CD14-positive monocyte (primary cell): ENCODE data around the gene RAB27A. TPM values are rescaled to one million over a fixed set of nuclear protein-coding genes. Genes with fewer than 3 reads are reported as not detected.
A peak's percentile ranks its signal among the peaks of the same experiment; 100 is the strongest.
"Not testable (repeated sequence)": the region's sequence is repeated elsewhere in the genome, so short reads cannot be mapped to it uniquely, and the experiment has no call there.

Experiments used
- DNase-seq, 3 donors: peaks; one replicate each; pipeline ENCODE4 v3.0.0-alpha.2; 2011 to 2022
- H2AFZ ChIP-seq: 2 replicates; pipeline ENCODE4 v1.6.0; 2012; ENCODE audit warnings: mild to moderate bottlenecking, low read depth, low read length, inconsistent platforms; ENCODE audit not compliant: insufficient read depth, poor library complexity, severe bottlenecking
- H3K27ac ChIP-seq, 2 donors: 1 replicate in 1 of 2; 2 replicates in 1 of 2; pipeline ENCODE4 v1.5.1; 2012 to 2013; ENCODE audit warnings: low read length in 2 of 2, control low read depth in 1 of 2, inconsistent platforms in 1 of 2, low read depth in 1 of 2, mild to moderate bottlenecking in 1 of 2
- H3K27me3 ChIP-seq, 2 donors: one replicate each; pipeline versions ENCODE4 v1.6.0 to v1.6.1; 2011 to 2013; ENCODE audit warnings: low read length in 2 of 2; ENCODE audit not compliant: control insufficient read depth in 2 of 2, insufficient read depth in 2 of 2
- H3K36me3 ChIP-seq, 2 donors: replicated peaks in 1 of 2; 1 replicate in 1 of 2; 2 replicates in 1 of 2; pipeline versions ENCODE4 v1.5.1 to v1.6.1; 2012 to 2013; ENCODE audit warnings: low read length in 2 of 2, control low read depth in 1 of 2, inconsistent platforms in 1 of 2, mild to moderate bottlenecking in 1 of 2; ENCODE audit not compliant: insufficient read depth in 2 of 2, control insufficient read depth in 1 of 2
- H3K4me1 ChIP-seq, 2 donors: 1 replicate in 1 of 2; 2 replicates in 1 of 2; pipeline versions ENCODE4 v1.5.1 to v1.6.1; 2012 to 2013; ENCODE audit warnings: low read length in 2 of 2, control low read depth in 1 of 2, inconsistent platforms in 1 of 2, mild to moderate bottlenecking in 1 of 2, moderate library complexity in 1 of 2; ENCODE audit not compliant: insufficient read depth in 2 of 2, control insufficient read depth in 1 of 2
- H3K4me2 ChIP-seq: replicated peaks from 2 replicates; pipeline ENCODE3; 2012; ENCODE audit warnings: low read length, moderate library complexity, mild to moderate bottlenecking; ENCODE audit not compliant: poor library complexity, severe bottlenecking; ENCODE audit errors: extremely low read depth
- H3K4me3 ChIP-seq, 3 experiments: fragments of 200-600 bp in 1 of 3; sonication (generic) in 1 of 3; replicated peaks in 1 of 3; 1 replicate in 2 of 3; 2 replicates in 1 of 3; pipeline ENCODE4 v1.5.1; 2011 to 2013; ENCODE audit warnings: low read length in 3 of 3, mild to moderate bottlenecking in 3 of 3, control low read depth in 2 of 3, low read depth in 2 of 3, inconsistent platforms in 1 of 3, moderate library complexity in 1 of 3
- H3K79me2 ChIP-seq: 2 replicates; pipeline ENCODE4 v1.6.0; 2012; ENCODE audit warnings: mild to moderate bottlenecking, control low read depth, inconsistent platforms, low read length, moderate library complexity; ENCODE audit not compliant: insufficient read depth
- H3K9ac ChIP-seq: 2 replicates; pipeline ENCODE4 v1.6.0; 2017; ENCODE audit warnings: low read length, mild to moderate bottlenecking; ENCODE audit not compliant: insufficient read depth, poor library complexity, severe bottlenecking
- H3K9me3 ChIP-seq, 2 donors: replicated peaks in 1 of 2; 1 replicate in 1 of 2; 2 replicates in 1 of 2; pipeline versions ENCODE4 v1.5.1 to v1.6.1; 2012 to 2013; ENCODE audit warnings: low read length in 2 of 2, control low read depth in 1 of 2; ENCODE audit not compliant: control insufficient read depth in 1 of 2, insufficient read depth in 1 of 2
- H4K20me1 ChIP-seq: 2 replicates; pipeline ENCODE4 v1.6.0; 2012; ENCODE audit warnings: mild to moderate bottlenecking, low read length, control low read depth, moderate library complexity; ENCODE audit not compliant: insufficient read depth
- H3K27ac Mint-ChIP-seq, 7 donors: one replicate each; pipeline ENCODE4 v1.8.0; 2020; ENCODE audit warnings: mild to moderate bottlenecking in 7 of 7, mixed read lengths in 7 of 7, moderate library complexity in 6 of 7, inconsistent platforms in 2 of 7
- H3K27me3 Mint-ChIP-seq, 3 donors: one replicate each; pipeline ENCODE4 v1.8.0; 2021 to 2022; ENCODE audit warnings: low read depth in 3 of 3, mild to moderate bottlenecking in 3 of 3, mixed read lengths in 3 of 3, moderate library complexity in 3 of 3, inconsistent platforms in 1 of 3
- H3K36me3 Mint-ChIP-seq, 2 donors: one replicate each; pipeline ENCODE4 v1.8.0; 2020; ENCODE audit warnings: mixed read lengths in 2 of 2, inconsistent platforms in 1 of 2, mild to moderate bottlenecking in 1 of 2
- H3K4me1 Mint-ChIP-seq: one replicate; pipeline ENCODE4 v1.8.0; 2020; ENCODE audit warnings: mild to moderate bottlenecking, mixed read lengths
- H3K4me3 Mint-ChIP-seq, 2 donors: one replicate each; pipeline ENCODE4 v1.8.0; 2020; ENCODE audit warnings: mild to moderate bottlenecking in 2 of 2, mixed read lengths in 2 of 2, moderate library complexity in 1 of 2
- H3K9me3 Mint-ChIP-seq, 7 donors: one replicate each; pipeline ENCODE4 v1.8.0; 2020 to 2022; ENCODE audit warnings: mixed read lengths in 7 of 7, mild to moderate bottlenecking in 6 of 7, moderate library complexity in 6 of 7, inconsistent platforms in 2 of 7
- WGBS: methylation state at CpG from one replicate; pipeline ENCODE4 v1.1.5; 2013; ENCODE audit warnings: missing lambda C conversion rate; ENCODE audit not compliant: insufficient coverage; 5-methylcytosine and 5-hydroxymethylcytosine counted together
- intact Hi-C, 2 donors: fragments of 100-400 bp; cut with micrococcal nuclease; formaldehyde crosslinking; loops; one replicate each; pipeline versions ENCODE4 v1.15.0 to v1.15.1; 2023
- polyA plus RNA-seq, 3 donors: library from polyadenylated mRNA; depleted of rRNA in 1 of 3; unstranded in 2 of 3; stranded (reverse) in 1 of 3; fragments of 300-500 nt in 2 of 3; fragments of >200 nt in 1 of 3; fragmentation: Illumina TruSeq in 2 of 3; gene quantifications; 1 replicate in 2 of 3; 2 replicates in 1 of 3; pipeline ENCODE4 v1.2.3, GENCODE V29; 2012 to 2021
- TF ChIP-seq, protein P1 (sequence below): fragments of 200-600 bp; IDR thresholded peaks from one replicate; pipeline ENCODE4 v1.8.0; 2022; ENCODE audit warnings: antibody characterized with exemption, mild to moderate bottlenecking

RAB27A gene
- polyA plus RNA-seq, 3 donors, result 70.1 to 159 (median 135) TPM

DNA sequence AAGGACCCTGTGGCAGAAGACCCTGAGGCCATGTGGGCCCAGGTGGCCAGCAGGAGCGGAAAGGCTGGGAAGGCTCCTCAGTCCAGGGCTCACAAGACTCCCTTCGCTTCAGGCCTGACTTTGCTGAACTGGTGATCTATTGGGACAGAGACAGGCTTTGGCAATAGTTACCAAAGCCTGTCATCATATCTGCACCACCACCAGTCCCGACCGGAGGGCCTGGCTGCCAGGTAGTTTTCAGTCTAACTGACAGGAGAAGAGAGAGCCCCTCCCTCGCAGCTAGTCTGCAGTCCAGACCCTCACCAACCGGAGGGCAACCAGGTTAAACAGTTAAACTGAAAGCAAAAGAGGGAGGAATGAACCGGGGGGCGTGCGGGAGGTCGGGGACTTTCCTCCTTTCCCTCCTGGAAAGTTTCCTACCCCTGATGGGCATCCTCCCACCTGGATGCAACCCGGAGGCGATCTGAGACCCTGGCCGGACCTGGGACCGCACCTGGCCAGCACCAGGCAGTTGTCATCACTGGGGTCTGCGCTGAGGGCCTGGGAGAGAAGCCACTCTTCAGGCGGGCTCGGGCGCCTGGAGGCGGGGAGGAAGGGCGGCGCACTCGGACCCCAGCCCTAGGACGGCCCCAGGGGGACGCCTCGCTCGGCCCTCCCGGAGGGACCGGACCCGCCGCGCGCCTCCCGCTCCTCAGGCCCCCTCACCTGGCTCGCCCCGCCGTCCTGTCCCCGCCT, 435 bp downstream of the RAB27A start:
- no peaks in the 10 kb centered on the region for H3K27me3 ChIP-seq
- intact Hi-C loops, result loop anchor here in 1 of 2 donors (5.0 kb wide), 1 partner anchor 37 kb away; no protein-coding TSS in a partner anchor
- peaks cover 61% of the 10 kb centered on the region for H3K79me2 ChIP-seq
- peaks cover 17 to 26% of the 10 kb centered on the region in 2 donors for H3K36me3 Mint-ChIP-seq
- H3K4me1 ChIP-seq, result peaks cover 51 to 65% of the 10 kb centered on the region in 2 donors
- no peaks in the 10 kb centered on the region for H4K20me1 ChIP-seq
- no peaks in the 10 kb centered on the region for H3K9me3 Mint-ChIP-seq
- H3K36me3 ChIP-seq, result no peaks in the 10 kb centered on the region
- H3K9ac ChIP-seq, result peak overlapping the region; percentile 98
- DNase-seq, result peak; percentile 54 to 76 (median 74)
- TF ChIP-seq, protein P1, sequence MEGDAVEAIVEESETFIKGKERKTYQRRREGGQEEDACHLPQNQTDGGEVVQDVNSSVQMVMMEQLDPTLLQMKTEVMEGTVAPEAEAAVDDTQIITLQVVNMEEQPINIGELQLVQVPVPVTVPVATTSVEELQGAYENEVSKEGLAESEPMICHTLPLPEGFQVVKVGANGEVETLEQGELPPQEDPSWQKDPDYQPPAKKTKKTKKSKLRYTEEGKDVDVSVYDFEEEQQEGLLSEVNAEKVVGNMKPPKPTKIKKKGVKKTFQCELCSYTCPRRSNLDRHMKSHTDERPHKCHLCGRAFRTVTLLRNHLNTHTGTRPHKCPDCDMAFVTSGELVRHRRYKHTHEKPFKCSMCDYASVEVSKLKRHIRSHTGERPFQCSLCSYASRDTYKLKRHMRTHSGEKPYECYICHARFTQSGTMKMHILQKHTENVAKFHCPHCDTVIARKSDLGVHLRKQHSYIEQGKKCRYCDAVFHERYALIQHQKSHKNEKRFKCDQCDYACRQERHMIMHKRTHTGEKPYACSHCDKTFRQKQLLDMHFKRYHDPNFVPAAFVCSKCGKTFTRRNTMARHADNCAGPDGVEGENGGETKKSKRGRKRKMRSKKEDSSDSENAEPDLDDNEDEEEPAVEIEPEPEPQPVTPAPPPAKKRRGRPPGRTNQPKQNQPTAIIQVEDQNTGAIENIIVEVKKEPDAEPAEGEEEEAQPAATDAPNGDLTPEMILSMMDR, result no peak
- H3K27ac Mint-ChIP-seq, result peak overlapping the region; percentile 93 to 99 (median 98)
- no peaks in the 10 kb centered on the region for H3K27me3 Mint-ChIP-seq
- under 1% methylated on average over 33 of the region's 37 CpGs for WGBS
- peak overlapping the region; percentile 94 to 96 for H3K4me3 Mint-ChIP-seq
- peak overlapping the region; percentile 95 for H3K4me2 ChIP-seq
- peak overlapping the region; percentile 95 to 99 for H3K27ac ChIP-seq
- H2AFZ ChIP-seq, result peak overlapping the region; percentile 96
- H3K4me1 Mint-ChIP-seq, result peaks cover 60% of the 10 kb centered on the region
- H3K4me3 ChIP-seq, result peak overlapping the region; percentile 72 to 99 (median 95)
- H3K9me3 ChIP-seq, result no peaks in the 10 kb centered on the region

DNA sequence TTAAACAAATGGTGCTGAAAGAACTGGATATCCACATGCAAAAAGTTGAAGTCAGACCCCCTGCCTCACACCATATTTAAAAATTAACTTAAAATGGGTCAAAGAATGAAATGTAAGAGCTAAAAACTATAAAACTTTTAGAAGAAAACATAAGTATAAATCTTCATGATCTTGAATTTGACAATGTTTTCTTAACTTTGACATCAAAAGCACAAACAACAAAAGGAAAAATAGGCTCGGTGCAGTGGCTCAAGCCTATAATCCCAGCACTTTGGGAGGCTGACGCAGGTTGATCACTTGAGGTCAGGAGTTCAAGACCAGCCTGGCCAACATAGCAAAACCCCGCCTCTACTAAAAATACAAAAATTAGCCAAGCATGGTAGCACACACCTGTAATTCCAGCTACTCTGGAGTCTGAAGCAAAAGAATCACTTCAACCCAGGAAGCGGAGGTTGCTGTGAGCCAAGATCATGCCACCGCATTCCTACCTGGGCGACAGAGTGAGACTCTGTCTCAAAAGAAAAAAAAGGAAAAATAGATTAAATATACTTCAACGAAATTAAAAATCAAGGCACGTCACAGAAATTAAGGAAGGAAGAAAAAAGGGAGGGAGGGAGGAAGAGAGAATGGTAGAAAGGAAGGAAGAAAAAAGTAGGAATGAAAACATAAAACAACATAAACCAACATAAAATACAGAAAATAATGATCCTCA, 1.5 kb downstream of the RAB27A start:
- H3K4me1 Mint-ChIP-seq, result peaks cover 69% of the 10 kb centered on the region
- peaks cover 17 to 32% of the 10 kb centered on the region in 2 donors for H3K36me3 Mint-ChIP-seq
- H2AFZ ChIP-seq, result peak overlapping the region; percentile 96
- no peak for DNase-seq
- H3K4me2 ChIP-seq, result peak overlapping the region; percentile 95
- H3K79me2 ChIP-seq, result peaks cover 71% of the 10 kb centered on the region
- intact Hi-C loops, result loop anchor here in 1 of 2 donors (5.0 kb wide), 1 partner anchor 36 kb away; no protein-coding TSS in a partner anchor
- peak overlapping the region; percentile 44 to 99 for H3K27ac ChIP-seq
- peak overlapping the region; percentile 72 to 99 (median 95) for H3K4me3 ChIP-seq
- no peaks in the 10 kb centered on the region for H4K20me1 ChIP-seq
- H3K4me1 ChIP-seq, result peaks cover 61 to 75% of the 10 kb centered on the region in 2 donors
- no CpG with 5 or more reads among the region's 8 CpGs for WGBS
- H3K27ac Mint-ChIP-seq, result peak overlapping the region; percentile 93 to 99 (median 98)
- peak overlapping the region; percentile 94 to 96 for H3K4me3 Mint-ChIP-seq
- H3K27me3 Mint-ChIP-seq, result no peaks in the 10 kb centered on the region
- peak overlapping the region; percentile 98 for H3K9ac ChIP-seq
- TF ChIP-seq, protein P1, result no peak
- H3K9me3 Mint-ChIP-seq, result no peaks in the 10 kb centered on the region
- H3K9me3 ChIP-seq, result no peaks in the 10 kb centered on the region
- no peaks in the 10 kb centered on the region for H3K27me3 ChIP-seq
- H3K36me3 ChIP-seq, result no peaks in the 10 kb centered on the region

DNA sequence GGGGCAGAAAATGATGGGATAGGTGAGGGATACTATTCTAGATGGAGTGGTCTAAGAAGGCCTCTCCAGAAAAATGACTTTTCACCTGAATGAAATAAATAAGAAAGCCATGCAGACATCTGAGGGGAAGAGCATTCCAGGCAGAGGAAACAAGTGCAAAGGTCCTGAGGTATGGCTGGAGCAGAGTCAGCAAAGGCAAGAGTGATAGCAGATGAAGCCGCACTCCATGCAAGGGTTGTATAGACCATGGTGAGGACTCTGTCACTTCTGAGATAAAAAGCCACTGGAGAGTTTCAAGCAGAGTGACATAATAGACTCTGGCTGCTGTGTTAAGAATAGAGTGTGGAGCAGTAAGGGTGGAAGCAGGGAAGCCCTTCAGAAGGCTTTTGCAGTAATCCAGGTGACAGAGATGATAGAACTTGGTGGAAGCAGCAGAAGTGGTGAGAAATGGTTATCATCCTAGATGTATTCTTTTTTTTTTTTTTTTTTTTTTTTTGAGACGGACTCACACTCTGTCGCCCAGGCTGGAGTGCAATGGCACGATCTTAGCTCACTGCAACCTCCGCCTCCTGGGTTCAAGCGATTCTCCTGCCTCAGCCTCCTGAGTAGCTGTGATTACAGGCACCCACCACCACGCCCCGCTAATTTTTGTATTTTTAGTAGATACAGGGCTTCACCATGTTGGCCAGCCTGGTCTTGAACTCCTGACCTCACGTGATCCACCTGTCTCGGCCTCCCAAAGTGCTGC, 3.0 kb downstream of the RAB27A start:
- peak overlapping the region; percentile 57 for H3K4me2 ChIP-seq
- H3K36me3 ChIP-seq, H3K27me3 ChIP-seq, H3K27me3 Mint-ChIP-seq, H3K9me3 ChIP-seq, H3K9ac ChIP-seq, H3K9me3 Mint-ChIP-seq, H2AFZ ChIP-seq, DNase-seq: not testable (repeated sequence)
- H3K4me3 Mint-ChIP-seq, result peak overlapping the region; percentile 37 to 96
- H3K4me3 ChIP-seq, result peak overlapping the region in 1 of 3 experiments; percentile 36
- H4K20me1 ChIP-seq, result peaks cover 10% of the 10 kb centered on the region
- H3K27ac ChIP-seq, result peak overlapping the region in 1 of 2 donors; percentile 99
- H3K4me1 Mint-ChIP-seq, result peaks cover 75% of the 10 kb centered on the region
- intact Hi-C loops, result loop anchor here in 1 of 2 donors (5.0 kb wide), 1 partner anchor 34 kb away; no protein-coding TSS in a partner anchor
- H3K4me1 ChIP-seq, result peaks cover 71 to 81% of the 10 kb centered on the region in 2 donors
- H3K36me3 Mint-ChIP-seq, result peaks cover 17 to 38% of the 10 kb centered on the region in 2 donors
- 100% methylated on average over 4 of the region's 10 CpGs for whole genome bisulfite sequencing
- peaks cover 85% of the 10 kb centered on the region for H3K79me2 ChIP-seq
- H3K27ac Mint-ChIP-seq, result peak overlapping the region; percentile 69 to 99 (median 84)
